Body of pancreas (tissue), 4 donors: Measurements from ENCODE around the gene SPATA16.

Experiments used
- POLR2A ChIP-seq, 3 donors: fragments of 450-650 bp; IDR thresholded peaks; one replicate each; pipeline ENCODE4 v1.6.1; 2016; ENCODE audit warnings: antibody characterized with exemption in 3 of 3, mild to moderate bottlenecking in 2 of 3
- TF ChIP-seq, protein P1 (sequence below), 7 experiments: fragments of 450-650 bp in 4 of 7; fragments of 200-600 bp in 3 of 7; sonication (generic) in 3 of 7; IDR thresholded peaks; one replicate each; pipeline ENCODE4 v1.5.1; 2016 to 2019; ENCODE audit warnings: antibody characterized with exemption in 7 of 7

DNA sequence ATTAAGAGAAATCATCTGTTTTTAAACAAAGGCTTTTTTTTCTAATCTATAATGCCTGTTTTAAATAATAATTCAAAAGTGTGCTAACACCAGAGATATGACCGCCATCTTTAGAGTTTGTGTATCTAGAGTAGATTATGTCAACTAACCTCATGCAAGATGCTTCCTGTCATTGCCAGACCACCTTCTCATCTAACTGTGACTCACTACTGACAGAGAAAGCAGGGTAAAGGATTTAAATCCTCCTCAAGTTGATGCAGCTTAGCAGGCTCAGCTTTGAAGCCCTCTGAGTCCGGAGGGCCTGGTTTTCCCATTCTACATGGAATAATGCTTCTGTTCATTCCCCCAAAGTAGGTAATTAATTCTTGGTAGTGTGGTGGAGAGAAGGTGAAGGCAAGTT is 282.0 kb downstream of the SPATA16 start:
- TF ChIP-seq, protein P1, sequence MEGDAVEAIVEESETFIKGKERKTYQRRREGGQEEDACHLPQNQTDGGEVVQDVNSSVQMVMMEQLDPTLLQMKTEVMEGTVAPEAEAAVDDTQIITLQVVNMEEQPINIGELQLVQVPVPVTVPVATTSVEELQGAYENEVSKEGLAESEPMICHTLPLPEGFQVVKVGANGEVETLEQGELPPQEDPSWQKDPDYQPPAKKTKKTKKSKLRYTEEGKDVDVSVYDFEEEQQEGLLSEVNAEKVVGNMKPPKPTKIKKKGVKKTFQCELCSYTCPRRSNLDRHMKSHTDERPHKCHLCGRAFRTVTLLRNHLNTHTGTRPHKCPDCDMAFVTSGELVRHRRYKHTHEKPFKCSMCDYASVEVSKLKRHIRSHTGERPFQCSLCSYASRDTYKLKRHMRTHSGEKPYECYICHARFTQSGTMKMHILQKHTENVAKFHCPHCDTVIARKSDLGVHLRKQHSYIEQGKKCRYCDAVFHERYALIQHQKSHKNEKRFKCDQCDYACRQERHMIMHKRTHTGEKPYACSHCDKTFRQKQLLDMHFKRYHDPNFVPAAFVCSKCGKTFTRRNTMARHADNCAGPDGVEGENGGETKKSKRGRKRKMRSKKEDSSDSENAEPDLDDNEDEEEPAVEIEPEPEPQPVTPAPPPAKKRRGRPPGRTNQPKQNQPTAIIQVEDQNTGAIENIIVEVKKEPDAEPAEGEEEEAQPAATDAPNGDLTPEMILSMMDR (IDR thresholded peaks at IDR 0.05) = no peak
- TF ChIP-seq POLR2A (IDR thresholded peaks at IDR 0.05) = no peak
